Panc1 (cell line): ENCODE results near the gene KBTBD3. TPM values are rescaled to one million over a fixed set of nuclear protein-coding genes. Genes with fewer than 3 reads are reported as not detected.

Experiments
- ATAC-seq: fragments of 200-7000 bp; cut with Tn5 transposase; 2 replicates; pipeline ENCODE4 v1.9.1; 2020; ENCODE audit warnings: mild to moderate bottlenecking, moderate library complexity
- BruUV-seq: library from RNA; stranded (reverse); fragments of 400-500 nt; replicated peaks from 2 replicates; lab custom pipeline; 2021; lab: Mats Ljungman, UMichigan
- CTCF ChIA-PET: fragments of 300-600 bp; sonication (Branson Sonifier 250); formaldehyde crosslinking; loops from one replicate; lab custom pipeline; 2022; ENCODE audit warnings: antibody characterized with exemption; lab: Charles Lee
- POLR2A ChIA-PET: fragments of 300-600 bp; sonication (Branson Sonifier 250); formaldehyde crosslinking; loops from one replicate; lab custom pipeline; 2022; ENCODE audit warnings: antibody characterized with exemption; lab: Charles Lee
- DNase-seq: peaks from one replicate; pipeline ENCODE4 v3.0.0-alpha.2; 2010; ENCODE audit warnings: low read depth, low spot score
- H3K27ac ChIP-seq: 2 replicates; pipeline ENCODE4 v1.5.1; 2011; ENCODE audit warnings: mild to moderate bottlenecking, low read length, inconsistent platforms
- H3K27me3 ChIP-seq: fragments of 200-500 bp; sonication (Bioruptor generic); 2 replicates; pipeline ENCODE4 v1.6.0; 2014; ENCODE audit warnings: low read length, inconsistent platforms; ENCODE audit not compliant: control insufficient read depth, insufficient read depth
- H3K36me3 ChIP-seq: fragments of 200-500 bp; sonication (Bioruptor generic); 2 replicates; pipeline ENCODE4 v1.5.1; 2014; ENCODE audit warnings: inconsistent platforms, mild to moderate bottlenecking, low read length, moderate library complexity; ENCODE audit not compliant: control insufficient read depth, insufficient read depth
- H3K4me1 ChIP-seq: 2 replicates; pipeline ENCODE4 v1.5.1; 2011; ENCODE audit warnings: inconsistent platforms, mild to moderate bottlenecking, low read length, moderate library complexity; ENCODE audit not compliant: control insufficient read depth, insufficient read depth
- H3K4me3 ChIP-seq, 2 experiments: 2 replicates each; pipeline ENCODE4 v1.5.1; 2011 to 2012; ENCODE audit warnings: low read depth in 2 of 2, low read length in 2 of 2, mild to moderate bottlenecking in 2 of 2, inconsistent platforms in 1 of 2, moderate library complexity in 1 of 2
- H3K9me3 ChIP-seq: fragments of 200-500 bp; sonication (Bioruptor generic); 2 replicates; pipeline ENCODE4 v1.5.1; 2014; ENCODE audit warnings: low read depth, mild to moderate bottlenecking, inconsistent platforms, low read length, moderate library complexity; ENCODE audit not compliant: control insufficient read depth, insufficient read depth
- POLR2AphosphoS5 ChIP-seq: IDR thresholded peaks from 2 replicates; pipeline ENCODE4 v1.6.1; 2012; ENCODE audit warnings: mild to moderate bottlenecking, low read depth, low read length, moderate library complexity
- REST ChIP-seq, 2 experiments: IDR thresholded peaks; 2 replicates each; pipeline ENCODE4 v1.6.1; 2011 to 2012; ENCODE audit warnings: low read depth in 2 of 2, control low read depth in 1 of 2, low read length in 1 of 2, mild to moderate bottlenecking in 1 of 2, moderate library complexity in 1 of 2; ENCODE audit not compliant: insufficient read depth in 1 of 2
- SIN3A ChIP-seq: IDR thresholded peaks from 2 replicates; pipeline ENCODE4 v1.6.1; 2012; ENCODE audit warnings: low read depth, mild to moderate bottlenecking, low read length, moderate library complexity, borderline replicate concordance; ENCODE audit not compliant: insufficient read depth
- TCF7L2 ChIP-seq: IDR thresholded peaks from 2 replicates; pipeline ENCODE4 v1.6.1; 2011; ENCODE audit warnings: mild to moderate bottlenecking, low read depth, low read length, inconsistent platforms
- in situ Hi-C: cut with HindIII; loops from 2 replicates; pipeline ENCODE4 v1.10.0; 2016; ENCODE audit warnings: low sequenced_read_pairs, low pct_unique_long_range_greater_than_20kb
- intact Hi-C: fragments of 100-400 bp; cut with micrococcal nuclease; formaldehyde crosslinking; loops from one replicate; pipeline ENCODE4 v1.10.0; 2022; ENCODE audit not compliant: unreplicated experiment
- total RNA-seq: library from RNA; stranded (reverse); gene quantifications from one replicate; pipeline ENCODE4 v1.2.1, GENCODE V29; 2021; ENCODE audit not compliant: unreplicated experiment
- TF ChIP-seq, protein P1 (sequence below): fragments of 450-650 bp; IDR thresholded peaks from 2 replicates; pipeline ENCODE4 v1.5.1; 2017; ENCODE audit warnings: mild to moderate bottlenecking

The KBTBD3 gene
- total RNA-seq, 1 experiment from 2014 or later = 5.7 TPM

DNA sequence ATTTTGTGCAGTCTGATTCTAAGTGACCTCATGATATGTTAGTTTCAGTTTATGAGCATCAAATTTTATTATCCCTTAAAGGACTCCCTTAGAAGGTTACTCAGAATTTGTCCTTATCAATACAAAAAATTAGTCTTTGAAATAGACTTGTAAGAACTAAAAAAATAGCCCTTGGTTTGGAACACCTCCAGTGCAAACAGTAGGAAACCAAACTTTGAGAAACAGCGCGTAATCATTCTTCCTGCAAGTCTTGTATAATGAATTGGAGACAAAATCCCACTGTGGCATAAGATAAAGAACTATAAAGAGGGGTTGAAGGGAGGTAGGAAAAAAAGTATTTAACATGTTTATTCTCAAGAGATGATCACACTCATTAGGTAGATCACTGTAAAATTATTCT, 44.3 kb downstream of the KBTBD3 start:
- DNase-seq (no peak), ATAC-seq (no peak)
- ChIA-PET CTCF (no interaction called here), POLR2A (no interaction called here)
- intact Hi-C loops = no loop called here
- Histone ChIP-seq H3K36me3 (no peaks in the 10 kb centered on the region), H3K9me3 (no peaks in the 10 kb centered on the region), H3K27ac (no peak overlapping the region), H3K27me3 (no peaks in the 10 kb centered on the region), H3K4me1 (no peaks in the 10 kb centered on the region), H3K4me3 (no peak overlapping the region)
- in situ Hi-C loops = no loop called here
- no TSS peak for BruUV-seq
- TF ChIP-seq POLR2AphosphoS5 = no peak
- TF ChIP-seq, protein P1, sequence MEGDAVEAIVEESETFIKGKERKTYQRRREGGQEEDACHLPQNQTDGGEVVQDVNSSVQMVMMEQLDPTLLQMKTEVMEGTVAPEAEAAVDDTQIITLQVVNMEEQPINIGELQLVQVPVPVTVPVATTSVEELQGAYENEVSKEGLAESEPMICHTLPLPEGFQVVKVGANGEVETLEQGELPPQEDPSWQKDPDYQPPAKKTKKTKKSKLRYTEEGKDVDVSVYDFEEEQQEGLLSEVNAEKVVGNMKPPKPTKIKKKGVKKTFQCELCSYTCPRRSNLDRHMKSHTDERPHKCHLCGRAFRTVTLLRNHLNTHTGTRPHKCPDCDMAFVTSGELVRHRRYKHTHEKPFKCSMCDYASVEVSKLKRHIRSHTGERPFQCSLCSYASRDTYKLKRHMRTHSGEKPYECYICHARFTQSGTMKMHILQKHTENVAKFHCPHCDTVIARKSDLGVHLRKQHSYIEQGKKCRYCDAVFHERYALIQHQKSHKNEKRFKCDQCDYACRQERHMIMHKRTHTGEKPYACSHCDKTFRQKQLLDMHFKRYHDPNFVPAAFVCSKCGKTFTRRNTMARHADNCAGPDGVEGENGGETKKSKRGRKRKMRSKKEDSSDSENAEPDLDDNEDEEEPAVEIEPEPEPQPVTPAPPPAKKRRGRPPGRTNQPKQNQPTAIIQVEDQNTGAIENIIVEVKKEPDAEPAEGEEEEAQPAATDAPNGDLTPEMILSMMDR = no peak
- no peak for TF ChIP-seq SIN3A
- no peak for TF ChIP-seq REST (IDR thresholded peaks at IDR 0.05; ENCODE audit: insufficient read depth in 1 of 2, low read depth in 2 of 2, low read length in 1 of 2)
- TF ChIP-seq TCF7L2 = no peak

- Histone ChIP-seq H3K4me1 (no peaks in the 10 kb centered on the region), H3K4me3 (no peak overlapping the region), H3K9me3 (no peaks in the 10 kb centered on the region), H3K36me3 (no peaks in the 10 kb centered on the region), H3K27me3 (no peaks in the 10 kb centered on the region), H3K27ac (no peak overlapping the region)
- intact Hi-C loops (no loop called here), in situ Hi-C loops (no loop called here)
- no peak for TF ChIP-seq REST (IDR thresholded peaks at IDR 0.05; ENCODE audit: insufficient read depth in 1 of 2, low read depth in 2 of 2, low read length in 1 of 2)
- TF ChIP-seq SIN3A = no peak
- TF ChIP-seq, protein P1 = no peak
- no peak for TF ChIP-seq POLR2AphosphoS5
- no peak for TF ChIP-seq TCF7L2
- no TSS peak for BruUV-seq
- CTCF ChIA-PET = no interaction called here
- ATAC-seq (no peak), DNase-seq (no peak)
- POLR2A ChIA-PET = no interaction called here
Observed at GRCh38 chr11:106031936-106032335, 45.2 kb downstream of the KBTBD3 start.
